ENCODE data around the gene ALAD. TPM values are rescaled to one million over a fixed set of nuclear protein-coding genes. Genes with fewer than 3 reads are reported as not detected.

ALAD gene
- total and polyA plus RNA-seq, 9 of the 15 experiments (the other 6 are each of a cell fraction or from before 2014, with no cell fraction given): 1.3 to 12.7 (median 6.8) TPM

GRCh38 chr9:113410207-113410864 lies 9.3 kb upstream of the ALAD start, which contains the start of the genes C9orf43 and POLE3 (continued):
- TF ChIP-seq ZNF398 (CRISPR knock-in tag; IDR thresholded peaks at IDR 0.05) (no peak), FOXP1 (CRISPR knock-in tag; IDR thresholded peaks at IDR 0.05) (peak; percentile 89), MXD1 (CRISPR knock-in tag; IDR thresholded peaks at IDR 0.05; ENCODE audit: borderline replicate concordance, poor library complexity, severe bottlenecking) (peak; percentile 69), NEUROD1 (IDR thresholded peaks at IDR 0.05; ENCODE audit: borderline replicate concordance, low read depth, low read length, partially characterized antibody) (no peak), ZBTB34 (CRISPR knock-in tag; IDR thresholded peaks at IDR 0.05) (no peak), GABPB1 (CRISPR knock-in tag; IDR thresholded peaks at IDR 0.05) (peak; percentile 77), ZNF384 (IDR thresholded peaks at IDR 0.05; ENCODE audit: low read depth, low read length) (peak; percentile 28; the same call in 1 of the 2 replicates), NFE2L1 (tag; IDR thresholded peaks at IDR 0.05; ENCODE audit: borderline replicate concordance, low read depth) (no peak), SIN3B (IDR thresholded peaks at IDR 0.05; ENCODE audit: low read depth) (peak; percentile 27; the same call in 1 of the 2 replicates), RBM25 (IDR thresholded peaks at IDR 0.05; ENCODE audit: low read depth, low read length, severe bottlenecking) (no peak), NFYB (IDR thresholded peaks at IDR 0.05; ENCODE audit: extremely low read depth, insufficient read length) (no peak), ZSCAN29 (IDR thresholded peaks at IDR 0.05) (peak; percentile 85), DLX4 (CRISPR knock-in tag; IDR thresholded peaks at IDR 0.05) (no peak), ZNF121 (CRISPR knock-in tag; conservative IDR thresholded peaks at IDR 0.05) (no peak), FOXK1 (CRISPR knock-in tag; IDR thresholded peaks at IDR 0.05; ENCODE audit: borderline replicate concordance) (peak; percentile 8; the same call in 1 of the 2 replicates), STAG1 (CRISPR knock-in tag; IDR thresholded peaks at IDR 0.05; ENCODE audit: borderline replicate concordance) (no peak), ZNF707 (CRISPR knock-in tag; conservative IDR thresholded peaks at IDR 0.05) (no peak), PYGO2 (tag; IDR thresholded peaks at IDR 0.05) (no peak), ZNF133 (CRISPR knock-in tag; IDR thresholded peaks at IDR 0.05) (no peak), TAF15 (IDR thresholded peaks at IDR 0.05; ENCODE audit: low read depth, low read length) (no peak)
- TF ChIP-seq, protein P1, sequence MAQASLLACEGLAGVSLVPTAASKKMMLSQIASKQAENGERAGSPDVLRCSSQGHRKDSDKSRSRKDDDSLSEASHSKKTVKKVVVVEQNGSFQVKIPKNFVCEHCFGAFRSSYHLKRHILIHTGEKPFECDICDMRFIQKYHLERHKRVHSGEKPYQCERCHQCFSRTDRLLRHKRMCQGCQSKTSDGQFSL (CRISPR knock-in tag; IDR thresholded peaks at IDR 0.05): peak; percentile 95
- TF ChIP-seq, protein P1 (tag; IDR thresholded peaks at IDR 0.05): peak in 1 of 2 experiments; percentile 86; a peak in 2 of 4 replicates
- TF ChIP-seq, protein P2, sequence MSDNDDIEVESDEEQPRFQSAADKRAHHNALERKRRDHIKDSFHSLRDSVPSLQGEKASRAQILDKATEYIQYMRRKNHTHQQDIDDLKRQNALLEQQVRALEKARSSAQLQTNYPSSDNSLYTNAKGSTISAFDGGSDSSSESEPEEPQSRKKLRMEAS (CRISPR knock-in tag; IDR thresholded peaks at IDR 0.05): peak; percentile 97
